Fibroblast of lung (primary cell): ENCODE results near the gene COP1. TPM values are rescaled to one million over a fixed set of nuclear protein-coding genes. Genes with fewer than 3 reads are reported as not detected.
"Not testable (repeated sequence)": the region's sequence is repeated elsewhere in the genome, so short reads cannot be mapped to it uniquely, and the experiment has no call there.

ENCODE experiments used
- DNase-seq, 2 donors: peaks; one replicate each; pipeline versions ENCODE4 v3.0.0 to v3.0.0-alpha.2; 2010; ENCODE audit warnings: low read depth in 2 of 2
- H2AFZ ChIP-seq: 2 replicates; pipeline ENCODE4 v1.5.1; 2012; ENCODE audit warnings: low read length, control low read depth, inconsistent platforms
- H3K27ac ChIP-seq: 2 replicates; pipeline ENCODE4 v1.5.1; 2011; ENCODE audit warnings: low read length, control low read depth; ENCODE audit not compliant: insufficient read depth
- H3K27me3 ChIP-seq: 2 replicates; pipeline ENCODE4 v1.5.1; 2011; ENCODE audit warnings: mild to moderate bottlenecking, low read length; ENCODE audit not compliant: control insufficient read depth, insufficient read depth
- H3K36me3 ChIP-seq: 2 replicates; pipeline ENCODE4 v1.5.1; 2011; ENCODE audit warnings: low read length; ENCODE audit not compliant: control insufficient read depth, insufficient read depth
- H3K4me1 ChIP-seq: 2 replicates; pipeline ENCODE4 v1.5.1; 2011; ENCODE audit warnings: low read length; ENCODE audit not compliant: control insufficient read depth, insufficient read depth; ENCODE audit errors: extremely low read depth
- H3K4me2 ChIP-seq: 2 replicates; pipeline ENCODE4 v1.5.1; 2011; ENCODE audit warnings: low read length, control low read depth; ENCODE audit not compliant: insufficient read depth; ENCODE audit errors: extremely low read depth
- H3K4me3 ChIP-seq, 4 experiments: fragments of 200-600 bp in 1 of 4; sonication (generic) in 1 of 4; replicated peaks in 1 of 4; 2 replicates each; pipeline ENCODE4 v1.5.1; 2011 to 2016; ENCODE audit warnings: low read length in 4 of 4, low read depth in 3 of 4, mild to moderate bottlenecking in 3 of 4, control low read depth in 2 of 4, inconsistent platforms in 1 of 4, mixed read lengths in 1 of 4; ENCODE audit not compliant: insufficient read depth in 1 of 4; ENCODE audit errors: control extremely low read depth in 1 of 4
- H3K79me2 ChIP-seq: 2 replicates; pipeline ENCODE4 v1.5.1; 2012; ENCODE audit warnings: mild to moderate bottlenecking, low read length, inconsistent platforms; ENCODE audit not compliant: control insufficient read depth, insufficient read depth
- H3K9ac ChIP-seq: 2 replicates; pipeline ENCODE4 v1.5.1; 2011; ENCODE audit warnings: mild to moderate bottlenecking, low read length, control low read depth; ENCODE audit not compliant: insufficient read depth
- H3K9me3 ChIP-seq: 2 replicates; pipeline ENCODE4 v1.5.1; 2012; ENCODE audit warnings: low read depth, low read length; ENCODE audit not compliant: control insufficient read depth, insufficient read depth
- H4K20me1 ChIP-seq: 2 replicates; pipeline ENCODE4 v1.5.1; 2011; ENCODE audit warnings: low read length; ENCODE audit not compliant: control insufficient read depth, insufficient read depth; ENCODE audit errors: extremely low read depth
- EZH2 ChIP-seq: IDR thresholded peaks from 2 replicates; pipeline ENCODE4 v1.5.1; 2012; ENCODE audit warnings: low read length, control low read depth, mild to moderate bottlenecking; ENCODE audit errors: missing control alignments
- polyA plus RNA-seq, 2 donors: library from polyadenylated mRNA; depleted of rRNA in 1 of 2; stranded (reverse) in 1 of 2; unstranded in 1 of 2; fragments of >200 nt; gene quantifications; 2 replicates each; pipeline ENCODE4 v1.2.1, GENCODE V29; 2011 to 2012; ENCODE audit warnings: missing spikeins in 1 of 2
- total RNA-seq: library from RNA; depleted of rRNA; stranded (reverse); fragments of >200 nt; gene quantifications from 2 replicates; pipeline ENCODE4 v1.2.1, GENCODE V29; 2014
- TF ChIP-seq, protein P1 (sequence below), 2 donors: IDR thresholded peaks in 1 of 2; conservative IDR thresholded peaks in 1 of 2; 1 replicate in 1 of 2; 2 replicates in 1 of 2; pipeline ENCODE4 v1.5.1; 2011 to 2012; ENCODE audit warnings: low read length in 2 of 2, control low read depth in 1 of 2, inconsistent platforms in 1 of 2, low read depth in 1 of 2, mild to moderate bottlenecking in 1 of 2

Gene COP1
- total and polyA plus RNA-seq, 2 donors (not counting 1 experiment from before 2014, with no cell fraction given) = 42.0 to 48.1 TPM

DNA sequence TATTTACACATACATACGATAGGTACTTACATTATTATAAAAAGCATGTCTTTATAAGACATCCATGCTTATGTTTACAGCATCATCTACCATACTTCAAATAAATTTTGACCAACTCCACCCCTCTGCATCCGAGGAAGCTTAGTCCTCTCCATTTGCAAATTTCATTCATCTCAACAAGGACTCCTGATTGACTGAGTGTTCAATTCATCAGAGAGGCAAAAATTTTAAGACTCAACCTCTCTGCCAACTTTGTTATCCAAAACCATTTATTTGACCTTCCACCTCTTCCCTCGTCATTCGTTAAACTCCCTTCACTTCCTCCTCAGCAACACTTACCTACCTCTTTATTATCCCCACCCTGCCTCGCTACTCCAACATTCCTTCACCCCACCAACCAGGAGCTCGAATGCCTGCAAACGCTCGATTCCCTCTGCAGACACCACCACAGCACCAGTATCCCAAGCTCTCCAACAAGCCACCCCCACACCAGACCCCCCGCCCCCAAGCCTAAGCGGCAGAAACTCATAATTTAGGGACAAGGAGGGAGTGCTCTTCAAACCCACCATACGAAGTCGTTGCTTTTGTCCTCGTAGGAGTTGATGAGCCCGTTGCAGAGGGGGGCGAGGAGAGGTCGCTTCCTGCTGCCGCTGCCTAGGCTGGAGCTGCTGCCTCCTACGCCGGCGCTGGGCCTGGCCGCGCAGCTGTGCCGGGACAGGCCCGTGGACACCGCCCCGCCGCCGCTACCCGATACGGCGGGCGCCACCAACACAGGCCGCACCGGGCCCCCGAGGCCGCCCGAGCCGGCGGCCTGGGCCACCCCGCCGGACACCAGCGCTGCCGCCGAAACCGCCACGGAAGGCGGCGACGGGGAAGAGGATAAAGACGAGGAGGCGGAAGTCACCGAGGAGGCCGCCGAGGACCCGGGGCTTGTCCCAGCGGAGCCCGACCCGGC is 803 bp downstream of the COP1 start:
- peak overlapping the region; percentile 91 for H3K27ac ChIP-seq
- H4K20me1 ChIP-seq = no peaks in the 10 kb centered on the region
- no peaks in the 10 kb centered on the region for H3K4me1 ChIP-seq
- H3K79me2 ChIP-seq = peaks cover 57% of the 10 kb centered on the region
- H3K36me3 ChIP-seq = no peaks in the 10 kb centered on the region
- no peaks in the 10 kb centered on the region for H3K27me3 ChIP-seq
- H3K4me3 ChIP-seq = peak overlapping the region; percentile 71 to 95 (median 78)
- TF ChIP-seq, protein P1, sequence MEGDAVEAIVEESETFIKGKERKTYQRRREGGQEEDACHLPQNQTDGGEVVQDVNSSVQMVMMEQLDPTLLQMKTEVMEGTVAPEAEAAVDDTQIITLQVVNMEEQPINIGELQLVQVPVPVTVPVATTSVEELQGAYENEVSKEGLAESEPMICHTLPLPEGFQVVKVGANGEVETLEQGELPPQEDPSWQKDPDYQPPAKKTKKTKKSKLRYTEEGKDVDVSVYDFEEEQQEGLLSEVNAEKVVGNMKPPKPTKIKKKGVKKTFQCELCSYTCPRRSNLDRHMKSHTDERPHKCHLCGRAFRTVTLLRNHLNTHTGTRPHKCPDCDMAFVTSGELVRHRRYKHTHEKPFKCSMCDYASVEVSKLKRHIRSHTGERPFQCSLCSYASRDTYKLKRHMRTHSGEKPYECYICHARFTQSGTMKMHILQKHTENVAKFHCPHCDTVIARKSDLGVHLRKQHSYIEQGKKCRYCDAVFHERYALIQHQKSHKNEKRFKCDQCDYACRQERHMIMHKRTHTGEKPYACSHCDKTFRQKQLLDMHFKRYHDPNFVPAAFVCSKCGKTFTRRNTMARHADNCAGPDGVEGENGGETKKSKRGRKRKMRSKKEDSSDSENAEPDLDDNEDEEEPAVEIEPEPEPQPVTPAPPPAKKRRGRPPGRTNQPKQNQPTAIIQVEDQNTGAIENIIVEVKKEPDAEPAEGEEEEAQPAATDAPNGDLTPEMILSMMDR (conservative IDR thresholded peaks at IDR 0.05 in 1 of 2, IDR thresholded peaks at IDR 0.05 in 1 of 2; ENCODE audit: low read depth in 1 of 2, low read length in 2 of 2) = no peak
- TF ChIP-seq EZH2 = no peak
- peak; percentile 28 to 60 for DNase-seq
- peak overlapping the region; percentile 93 for H3K9ac ChIP-seq
- peak overlapping the region; percentile 97 for H3K4me2 ChIP-seq
- no peaks in the 10 kb centered on the region for H3K9me3 ChIP-seq
- peak overlapping the region; percentile 95 for H2AFZ ChIP-seq

DNA sequence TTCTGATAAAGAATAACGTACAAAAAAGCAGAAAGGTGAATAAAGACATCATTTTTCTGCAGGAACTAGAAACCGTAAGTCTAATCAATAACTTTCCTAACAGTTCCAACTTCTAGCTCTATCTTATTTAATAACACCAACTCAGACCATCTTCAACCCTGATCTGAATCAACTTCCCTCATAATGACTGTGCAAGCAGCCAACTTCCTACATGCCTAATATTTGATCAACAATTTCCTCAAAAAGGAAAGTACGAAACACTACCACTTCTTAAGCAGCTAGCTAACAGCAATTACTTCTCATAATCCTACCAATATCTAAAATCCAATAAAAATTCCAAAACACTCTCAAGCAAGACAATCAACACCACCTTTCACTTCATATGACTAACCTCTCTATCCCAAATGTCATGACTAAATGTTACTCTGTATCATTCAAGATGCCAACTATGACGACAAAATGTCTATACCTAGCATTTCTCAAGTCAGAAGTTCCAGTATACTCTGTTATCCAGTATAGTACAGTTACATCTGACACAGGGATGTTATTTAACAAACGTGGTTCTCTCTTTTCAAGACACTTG is 1.7 kb downstream of the COP1 start:
- H3K9me3 ChIP-seq = no peaks in the 10 kb centered on the region
- no peak for TF ChIP-seq EZH2
- TF ChIP-seq, protein P1 (conservative IDR thresholded peaks at IDR 0.05 in 1 of 2, IDR thresholded peaks at IDR 0.05 in 1 of 2; ENCODE audit: low read depth in 1 of 2, low read length in 2 of 2) = no peak
- peaks cover 63% of the 10 kb centered on the region for H3K79me2 ChIP-seq
- H4K20me1 ChIP-seq = no peaks in the 10 kb centered on the region
- no peak overlapping the region for H2AFZ ChIP-seq
- H3K4me3 ChIP-seq = peak overlapping the region; percentile 71 to 93 (median 78)
- no peak overlapping the region for H3K9ac ChIP-seq
- no peaks in the 10 kb centered on the region for H3K27me3 ChIP-seq
- H3K4me1 ChIP-seq = no peaks in the 10 kb centered on the region
- peak overlapping the region; percentile 97 for H3K4me2 ChIP-seq
- peak; percentile 11 to 23 for DNase-seq
- H3K36me3 ChIP-seq = no peaks in the 10 kb centered on the region
- peak overlapping the region; percentile 91 for H3K27ac ChIP-seq

DNA sequence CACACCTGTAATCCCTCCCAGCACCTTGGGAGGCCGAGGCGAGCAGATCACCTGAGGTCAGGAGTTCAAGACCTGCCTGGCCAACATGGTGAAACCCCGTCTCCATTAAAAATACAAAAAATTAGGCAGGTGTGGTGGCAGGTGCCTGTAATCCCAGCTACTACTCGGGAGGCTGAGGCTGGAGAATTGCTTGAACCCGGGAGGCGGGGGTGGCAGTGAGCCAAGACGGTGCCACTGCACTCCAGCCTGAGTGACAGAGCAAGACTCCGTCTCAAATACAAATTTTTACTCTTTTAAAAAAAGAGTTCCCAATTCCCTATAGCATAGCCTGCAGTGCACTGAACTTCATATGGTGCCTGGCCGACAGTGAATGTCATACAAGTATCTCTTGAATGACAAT is 2.4 kb downstream of the COP1 start:
- H3K27ac ChIP-seq, H2AFZ ChIP-seq, H3K9me3 ChIP-seq, H3K36me3 ChIP-seq, H3K4me1 ChIP-seq, H3K27me3 ChIP-seq, DNase-seq, H3K9ac ChIP-seq, H4K20me1 ChIP-seq: not testable (repeated sequence)
- H3K4me2 ChIP-seq = peak overlapping the region; percentile 97
- H3K4me3 ChIP-seq = peak overlapping the region; percentile 71 to 93 (median 78)
- peaks cover 71% of the 10 kb centered on the region for H3K79me2 ChIP-seq
